Smooth muscle cell (in vitro differentiated cells): ENCODE data around the gene C9orf43. TPM values are rescaled to one million over a fixed set of nuclear protein-coding genes. Genes with fewer than 3 reads are reported as not detected.

ENCODE experiments used
- DNase-seq: peaks from one replicate; lab custom pipeline; 2025; ENCODE audit not compliant: unreplicated experiment; lab: John Stamatoyannopoulos, UW
- H2AFZ ChIP-seq: fragments of 200-600 bp; sonication (generic); 2 replicates; pipeline ENCODE4 v1.6.0; 2016; ENCODE audit warnings: antibody characterized with exemption, low read depth, mild to moderate bottlenecking
- H3F3A ChIP-seq: fragments of 200-600 bp; sonication (generic); 2 replicates; pipeline ENCODE4 v1.6.0; 2017; ENCODE audit warnings: antibody characterized with exemption, low read depth
- H3K27ac ChIP-seq: fragments of 200-600 bp; sonication (generic); 2 replicates; pipeline ENCODE4 v1.5.1; 2016; ENCODE audit warnings: low read depth, mild to moderate bottlenecking
- H3K27me3 ChIP-seq: fragments of 200-600 bp; sonication (generic); 2 replicates; pipeline ENCODE4 v1.6.1; 2016; ENCODE audit warnings: low read depth, mild to moderate bottlenecking
- H3K36me3 ChIP-seq: fragments of 200-600 bp; sonication (generic); 2 replicates; pipeline ENCODE4 v1.5.1; 2016; ENCODE audit warnings: low read depth
- H3K4me1 ChIP-seq: fragments of 200-600 bp; sonication (generic); 2 replicates; pipeline ENCODE4 v1.5.1; 2016; ENCODE audit warnings: low read depth
- H3K4me2 ChIP-seq: fragments of 200-600 bp; sonication (generic); 2 replicates; pipeline ENCODE4 v1.6.0; 2016; ENCODE audit warnings: mild to moderate bottlenecking
- H3K4me3 ChIP-seq: fragments of 200-600 bp; sonication (generic); 2 replicates; pipeline ENCODE4 v1.5.1; 2016; ENCODE audit warnings: mild to moderate bottlenecking
- H3K79me2 ChIP-seq: fragments of 200-600 bp; sonication (generic); 2 replicates; pipeline ENCODE4 v1.6.0; 2016; ENCODE audit warnings: low read depth, mild to moderate bottlenecking
- H3K9ac ChIP-seq: fragments of 200-600 bp; sonication (generic); 2 replicates; pipeline ENCODE4 v1.6.0; 2016; ENCODE audit warnings: low read depth
- H3K9me3 ChIP-seq: fragments of 200-600 bp; sonication (generic); replicated peaks from 2 replicates; pipeline ENCODE4 v1.5.1; 2016; ENCODE audit warnings: low read depth
- H4K20me1 ChIP-seq: fragments of 200-600 bp; sonication (generic); 2 replicates; pipeline ENCODE4 v1.6.0; 2016; ENCODE audit warnings: low read depth
- CTCF ChIP-seq: fragments of 200-600 bp; sonication (generic); IDR thresholded peaks from 2 replicates; pipeline ENCODE4 v1.5.1; 2017; ENCODE audit warnings: borderline replicate concordance, mild to moderate bottlenecking, antibody characterized with exemption; ENCODE audit not compliant: insufficient read depth, poor library complexity, severe bottlenecking
- WGBS: methylation state at CpG from one replicate; pipeline ENCODE4 v1.1.7; 2016; ENCODE audit warnings: low lambda C conversion rate; 5-methylcytosine and 5-hydroxymethylcytosine counted together
- polyA plus RNA-seq: library from polyadenylated mRNA; unstranded; fragments of >200 nt; fragmentation: Nextera tagmentation; extraction: Ambion mirVana; gene quantifications from 2 replicates; pipeline ENCODE4 v1.2.1, GENCODE V29; 2016
- total RNA-seq: library from RNA; depleted of rRNA; stranded (reverse); fragments of >200 nt; gene quantifications from 2 replicates; pipeline ENCODE4 v1.2.3, GENCODE V29; 2014

The C9orf43 gene
- total and polyA plus RNA-seq, 2 experiments from 2014 or later = 2.0 TPM; not detected in 1

GRCh38 chr9:113395000-113395861 lies 15.3 kb upstream of the C9orf43 start:
- Histone ChIP-seq H3K36me3 (no peaks in the 10 kb centered on the region), H3K9me3 (no peaks in the 10 kb centered on the region), H3K27ac (no peak overlapping the region), H3K9ac (no peak overlapping the region), H3F3A (peaks cover 5% of the 10 kb centered on the region), H3K4me2 (no peak overlapping the region), H3K27me3 (no peaks in the 10 kb centered on the region), H2AFZ (no peak overlapping the region), H3K79me2 (peaks cover 9% of the 10 kb centered on the region), H3K4me1 (peaks cover 17% of the 10 kb centered on the region), H3K4me3 (no peak overlapping the region), H4K20me1 (peaks cover 30% of the 10 kb centered on the region)
- WGBS = 98% methylated on average over 9 of the region's 9 CpGs
- no peak for TF ChIP-seq CTCF
- DNase-seq = no peak

- Histone ChIP-seq H2AFZ (no peak overlapping the region), H3K36me3 (no peaks in the 10 kb centered on the region), H3F3A (peaks cover 8% of the 10 kb centered on the region), H4K20me1 (peaks cover 30% of the 10 kb centered on the region), H3K27ac (no peak overlapping the region), H3K4me3 (no peak overlapping the region), H3K9me3 (no peaks in the 10 kb centered on the region), H3K4me2 (no peak overlapping the region), H3K4me1 (peaks cover 19% of the 10 kb centered on the region), H3K79me2 (peaks cover 10% of the 10 kb centered on the region), H3K27me3 (no peaks in the 10 kb centered on the region), H3K9ac (no peak overlapping the region)
- 88% methylated on average over 3 of the region's 3 CpGs for WGBS
- TF ChIP-seq CTCF = no peak
- DNase-seq = no peak
Measured at GRCh38 chr9:113397203-113397631, 13.3 kb upstream of the C9orf43 start.

- WGBS = 29% methylated on average over 5 of the region's 5 CpGs
Measured at GRCh38 chr9:113398796-113399195, 11.8 kb upstream of the C9orf43 start.

More at GRCh38 chr9:113398796-113399195, 11.8 kb upstream of the C9orf43 start:
- DNase-seq = no peak
- no peak overlapping the region for H3K9ac ChIP-seq
- no peaks in the 10 kb centered on the region for H3K27me3 ChIP-seq
- H3K36me3 ChIP-seq = no peaks in the 10 kb centered on the region
- no peak overlapping the region for H3K4me3 ChIP-seq
- no peaks in the 10 kb centered on the region for H3K9me3 ChIP-seq
- H3K27ac ChIP-seq = peak overlapping the region; percentile 69
- H3K4me2 ChIP-seq = peak overlapping the region; percentile 71
- H4K20me1 ChIP-seq = peaks cover 30% of the 10 kb centered on the region
- H2AFZ ChIP-seq = no peak overlapping the region
- TF ChIP-seq CTCF = no peak
- H3F3A ChIP-seq = peaks cover 8% of the 10 kb centered on the region
- peaks cover 10% of the 10 kb centered on the region for H3K79me2 ChIP-seq
- H3K4me1 ChIP-seq = peaks cover 19% of the 10 kb centered on the region
